DOHH2 (cell line): ENCODE results near the gene TBC1D2B.
"Not testable (repeated sequence)": the region's sequence is repeated elsewhere in the genome, so short reads cannot be mapped to it uniquely, and the experiment has no call there.

Source experiments
- H3F3A ChIP-seq: fragments of 200-600 bp; sonication (generic), shearing (Covaris generic); 2 replicates; pipeline ENCODE4 v1.6.0; 2016; ENCODE audit warnings: antibody characterized with exemption, mild to moderate bottlenecking; ENCODE audit not compliant: control insufficient read depth, insufficient read depth
- H3K27ac ChIP-seq: fragments of 200-600 bp; sonication (generic); 2 replicates; pipeline ENCODE4 v1.5.1; 2014; ENCODE audit warnings: low read depth, mild to moderate bottlenecking, low read length, moderate library complexity
- H3K27me3 ChIP-seq: fragments of 200-600 bp; sonication (generic); 2 replicates; pipeline ENCODE4 v1.6.1; 2014; ENCODE audit warnings: mild to moderate bottlenecking, low read length, mixed read lengths; ENCODE audit not compliant: control insufficient read depth
- H3K36me3 ChIP-seq: fragments of 200-600 bp; sonication (generic); 2 replicates; pipeline ENCODE4 v1.6.1; 2014; ENCODE audit warnings: mild to moderate bottlenecking, low read length, moderate library complexity, mixed read lengths; ENCODE audit not compliant: control insufficient read depth
- H3K4me1 ChIP-seq: fragments of 200-600 bp; sonication (generic); 2 replicates; pipeline ENCODE4 v1.6.1; 2014; ENCODE audit warnings: mild to moderate bottlenecking, low read length, mixed read lengths; ENCODE audit not compliant: control insufficient read depth
- H3K4me2 ChIP-seq: fragments of 200-600 bp; sonication (generic); 2 replicates; pipeline ENCODE4 v1.6.0; 2014; ENCODE audit warnings: mild to moderate bottlenecking, low read length, moderate library complexity
- H3K4me3 ChIP-seq: fragments of 200-600 bp; sonication (generic); 2 replicates; pipeline ENCODE4 v1.5.1; 2014; ENCODE audit warnings: mild to moderate bottlenecking, low read length, mixed read lengths
- H3K79me2 ChIP-seq: fragments of 200-600 bp; sonication (generic); 2 replicates; pipeline ENCODE4 v1.6.1; 2014; ENCODE audit warnings: mild to moderate bottlenecking, low read length, mixed read lengths; ENCODE audit not compliant: control insufficient read depth
- H3K9me2 ChIP-seq: fragments of 200-600 bp; sonication (generic); replicated peaks from 2 replicates; pipeline ENCODE4 v1.6.1; 2014; ENCODE audit warnings: mild to moderate bottlenecking, low read length, mixed read lengths; ENCODE audit not compliant: control insufficient read depth
- H3K9me3 ChIP-seq: fragments of 200-600 bp; sonication (generic); 2 replicates; pipeline ENCODE4 v1.6.1; 2014; ENCODE audit warnings: antibody characterized with exemption, low read length, mixed read lengths; ENCODE audit not compliant: control insufficient read depth, insufficient read depth
- H4K20me1 ChIP-seq: fragments of 200-600 bp; sonication (generic); 2 replicates; pipeline ENCODE4 v1.6.0; 2014; ENCODE audit warnings: low read depth, mild to moderate bottlenecking, antibody characterized with exemption, low read length, moderate library complexity; ENCODE audit not compliant: control insufficient read depth, insufficient read depth
- CTCF ChIP-seq: fragments of 200-600 bp; sonication (generic); IDR thresholded peaks from one replicate; pipeline ENCODE4 v1.5.1; 2014; ENCODE audit warnings: antibody characterized with exemption, mild to moderate bottlenecking, low read depth, low read length; ENCODE audit not compliant: poor library complexity, severe bottlenecking

Gene TBC1D2B

GRCh38 chr15:77996713-77997171 lies 80.8 kb downstream of the TBC1D2B start:
- H3K27ac ChIP-seq, H3K4me3 ChIP-seq, H3K9me3 ChIP-seq, H3K4me2 ChIP-seq, H4K20me1 ChIP-seq, H3F3A ChIP-seq, H3K27me3 ChIP-seq, H3K9me2 ChIP-seq, H3K36me3 ChIP-seq, H3K79me2 ChIP-seq: not testable (repeated sequence)
- peaks cover 27% of the 10 kb centered on the region for H3K4me1 ChIP-seq

- not testable (repeated sequence) for H3K36me3 ChIP-seq, H3K4me3 ChIP-seq, H3F3A ChIP-seq, H3K27me3 ChIP-seq, H3K4me2 ChIP-seq, H4K20me1 ChIP-seq, H3K27ac ChIP-seq, H3K9me3 ChIP-seq, H3K79me2 ChIP-seq, H3K9me2 ChIP-seq
- peaks cover 32% of the 10 kb centered on the region for H3K4me1 ChIP-seq
Measured at GRCh38 chr15:77996226-77996625, 81.3 kb downstream of the TBC1D2B start.

- not testable (repeated sequence) for H3K9me3 ChIP-seq, H3K9me2 ChIP-seq, H3F3A ChIP-seq, H3K4me3 ChIP-seq, H3K36me3 ChIP-seq, H3K27ac ChIP-seq, H3K4me2 ChIP-seq, H3K27me3 ChIP-seq, H3K79me2 ChIP-seq
- H3K4me1 ChIP-seq, result peaks cover 39% of the 10 kb centered on the region
- peaks cover 11% of the 10 kb centered on the region; the same call in 1 of the 2 replicates for H4K20me1 ChIP-seq
Measured at GRCh38 chr15:77995537-77995918, 82.0 kb downstream of the TBC1D2B start.

GRCh38 chr15:77994893-77995536 lies 82.5 kb downstream of the TBC1D2B start:
- H4K20me1 ChIP-seq, result peaks cover 11% of the 10 kb centered on the region; the same call in 1 of the 2 replicates
- H3K27ac ChIP-seq, H3K79me2 ChIP-seq, H3K4me3 ChIP-seq, H3K36me3 ChIP-seq, H3F3A ChIP-seq, H3K9me3 ChIP-seq, H3K27me3 ChIP-seq, H3K9me2 ChIP-seq, H3K4me2 ChIP-seq: not testable (repeated sequence)
- TF ChIP-seq CTCF, result peak; percentile 48
- H3K4me1 ChIP-seq, result peaks cover 44% of the 10 kb centered on the region

- Histone ChIP-seq H3K4me2 (peak overlapping the region; percentile 63), H3K4me1 (peaks cover 49% of the 10 kb centered on the region), H3K27ac (peak overlapping the region; percentile 69), H3K4me3 (peak overlapping the region; percentile 34), H4K20me1 (peaks cover 11% of the 10 kb centered on the region; the same call in 1 of the 2 replicates)
- H3K9me3 ChIP-seq, H3K79me2 ChIP-seq, H3K9me2 ChIP-seq, H3K36me3 ChIP-seq, H3K27me3 ChIP-seq, H3F3A ChIP-seq: not testable (repeated sequence)
Measured at GRCh38 chr15:77993970-77994693, 83.4 kb downstream of the TBC1D2B start.
